Measurements from ENCODE around the gene PGLYRP1. TPM values are rescaled to one million over a fixed set of nuclear protein-coding genes. Genes with fewer than 3 reads are reported as not detected.

PGLYRP1 gene
- total RNA-seq, 5 donors from 2014 or later (not counting 1 experiment from before 2014, with no cell fraction given) = not detected

DNA sequence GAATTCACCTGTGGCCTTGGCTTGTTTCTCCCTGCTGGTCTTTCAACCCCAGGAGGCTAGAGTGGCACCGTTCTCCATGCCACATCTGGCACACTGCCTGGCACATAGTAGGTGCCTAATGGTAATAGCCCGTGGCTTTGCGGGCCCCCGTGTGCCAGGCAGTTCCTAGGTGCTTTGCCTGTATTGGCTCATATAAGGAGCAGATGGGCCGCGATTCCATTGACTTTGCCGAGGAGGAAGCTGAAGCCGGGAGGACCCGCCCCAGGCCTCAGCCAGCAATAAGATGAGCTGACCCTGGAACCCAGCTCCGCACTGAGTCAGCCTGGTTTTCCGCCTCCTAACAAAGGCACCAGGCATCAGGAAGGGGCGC lies 807 bp downstream of the PGLYRP1 start:
- H3K4me1 Mint-ChIP-seq = peaks cover 13 to 21% (median 18%) of the 10 kb centered on the region in 3 donors
- WGBS (ENCODE audit: insufficient coverage) = 70% methylated on average over 12 of the region's 12 CpGs
- ATAC-seq (replicated peaks in 1 of 4) (no peak), DNase-seq (no peak)
- H3K4me3 Mint-ChIP-seq = no peak overlapping the region
- Histone ChIP-seq H3K4me3 (ENCODE audit: control insufficient read depth in 1 of 2, extremely low read depth in 1 of 2, low read length in 1 of 2) (no peak overlapping the region), H3K4me1 (ENCODE audit: control insufficient read depth in 1 of 2, extremely low read depth in 1 of 2, insufficient read depth in 2 of 2, low read length in 2 of 2) (peaks cover 0 to 13% of the 10 kb centered on the region in 2 experiments), H3K27me3 (replicated peaks in 1 of 2; ENCODE audit: control insufficient read depth in 2 of 2, extremely low read depth in 1 of 2, insufficient read depth in 2 of 2, low read length in 1 of 2) (peaks cover 2 to 32% of the 10 kb centered on the region in 2 experiments), H3K27ac (ENCODE audit: low read length) (no peak overlapping the region), H3K9me3 (no peaks in the 10 kb centered on the region), H3K36me3 (ENCODE audit: control insufficient read depth in 2 of 2, extremely low read depth in 1 of 2, insufficient read depth in 1 of 2, low read length in 1 of 2) (no peaks in the 10 kb centered on the region)
- H3K27me3 Mint-ChIP-seq = peaks cover 22 to 28% of the 10 kb centered on the region in 2 donors
- no peak overlapping the region for H3K27ac Mint-ChIP-seq
- ChIA-PET CTCF (no interaction called here), POLR2A (no interaction called here)
- H3K9me3 Mint-ChIP-seq = peaks cover 0 to 6% (median 4%) of the 10 kb centered on the region in 3 donors
- H3K36me3 Mint-ChIP-seq = no peaks in the 10 kb centered on the region

GRCh38 chr19:46021531-46022041 lies 1.3 kb downstream of the PGLYRP1 start:
- no peak for DNase-seq
- Mint-ChIP-seq H3K27me3 (peaks cover 18 to 24% of the 10 kb centered on the region in 2 donors), H3K27ac (no peak overlapping the region), H3K4me1 (peaks cover 15 to 19% (median 18%) of the 10 kb centered on the region in 3 donors), H3K4me3 (no peak overlapping the region), H3K36me3 (no peaks in the 10 kb centered on the region), H3K9me3 (peaks cover 0 to 6% (median 4%) of the 10 kb centered on the region in 3 donors)
- no peaks in the 10 kb centered on the region for H3K9me3 ChIP-seq
- no peak overlapping the region for H3K27ac ChIP-seq (ENCODE audit: low read length)
- POLR2A ChIA-PET = no interaction called here
- H3K27me3 ChIP-seq (replicated peaks in 1 of 2; ENCODE audit: control insufficient read depth in 2 of 2, extremely low read depth in 1 of 2, insufficient read depth in 2 of 2, low read length in 1 of 2) = peaks cover 2 to 32% of the 10 kb centered on the region in 2 experiments
- no peaks in the 10 kb centered on the region for H3K36me3 ChIP-seq (ENCODE audit: control insufficient read depth in 2 of 2, extremely low read depth in 1 of 2, insufficient read depth in 1 of 2, low read length in 1 of 2)
- H3K4me1 ChIP-seq (ENCODE audit: control insufficient read depth in 1 of 2, extremely low read depth in 1 of 2, insufficient read depth in 2 of 2, low read length in 2 of 2) = peaks cover 0 to 17% of the 10 kb centered on the region in 2 experiments
- 84% methylated on average over 10 of the region's 11 CpGs for WGBS (ENCODE audit: insufficient coverage)
- ATAC-seq (replicated peaks in 1 of 4) = no peak
- CTCF ChIA-PET = no interaction called here
- H3K4me3 ChIP-seq (ENCODE audit: control insufficient read depth in 1 of 2, extremely low read depth in 1 of 2, low read length in 1 of 2) = no peak overlapping the region

- Mint-ChIP-seq H3K9me3 (peaks cover 0 to under 1% (median 0%) of the 10 kb centered on the region in 3 donors), H3K4me3 (no peak overlapping the region), H3K27ac (no peak overlapping the region), H3K27me3 (peaks cover 11 to 17% of the 10 kb centered on the region in 2 donors), H3K4me1 (peaks cover 10 to 19% (median 13%) of the 10 kb centered on the region in 3 donors), H3K36me3 (no peaks in the 10 kb centered on the region)
- CTCF ChIA-PET = interaction anchor here in 1 of 2 donors (0.6 kb wide), 1 partner anchor 1179 kb away, joined by 7 read pairs; no protein-coding TSS in a partner anchor
- ATAC-seq (replicated peaks in 1 of 4) = no peak
- POLR2A ChIA-PET = no interaction called here
- Histone ChIP-seq H3K4me3 (ENCODE audit: control insufficient read depth in 1 of 2, extremely low read depth in 1 of 2, low read length in 1 of 2) (no peak overlapping the region), H3K4me1 (ENCODE audit: control insufficient read depth in 1 of 2, extremely low read depth in 1 of 2, insufficient read depth in 2 of 2, low read length in 2 of 2) (peaks cover 2 to 19% of the 10 kb centered on the region in 2 experiments), H3K27me3 (replicated peaks in 1 of 2; ENCODE audit: control insufficient read depth in 2 of 2, extremely low read depth in 1 of 2, insufficient read depth in 2 of 2, low read length in 1 of 2) (peaks cover 2 to 40% of the 10 kb centered on the region in 2 experiments), H3K36me3 (ENCODE audit: control insufficient read depth in 2 of 2, extremely low read depth in 1 of 2, insufficient read depth in 1 of 2, low read length in 1 of 2) (no peaks in the 10 kb centered on the region), H3K9me3 (no peaks in the 10 kb centered on the region), H3K27ac (ENCODE audit: low read length) (no peak overlapping the region)
- 93% methylated on average over 7 of the region's 7 CpGs for WGBS (ENCODE audit: insufficient coverage)
- DNase-seq = no peak
Observed at GRCh38 chr19:46020819-46021125, 2.1 kb downstream of the PGLYRP1 start.

GRCh38 chr19:46019270-46019669 lies 3.6 kb downstream of the PGLYRP1 start:
- H3K4me3 ChIP-seq (ENCODE audit: control insufficient read depth in 1 of 2, extremely low read depth in 1 of 2, low read length in 1 of 2) = no peak overlapping the region

GRCh38 chr19:46018729-46019251 lies 4.1 kb downstream of the PGLYRP1 start:
- Histone ChIP-seq H3K36me3 (ENCODE audit: control insufficient read depth in 2 of 2, extremely low read depth in 1 of 2, insufficient read depth in 1 of 2, low read length in 1 of 2) (no peaks in the 10 kb centered on the region), H3K4me3 (ENCODE audit: control insufficient read depth in 1 of 2, extremely low read depth in 1 of 2, low read length in 1 of 2) (no peak overlapping the region), H3K27me3 (replicated peaks in 1 of 2; ENCODE audit: control insufficient read depth in 2 of 2, extremely low read depth in 1 of 2, insufficient read depth in 2 of 2, low read length in 1 of 2) (peaks cover 2 to 43% of the 10 kb centered on the region in 2 experiments), H3K9me3 (no peaks in the 10 kb centered on the region), H3K4me1 (ENCODE audit: control insufficient read depth in 1 of 2, extremely low read depth in 1 of 2, insufficient read depth in 2 of 2, low read length in 2 of 2) (peaks cover 8 to 28% of the 10 kb centered on the region in 2 experiments), H3K27ac (ENCODE audit: low read length) (no peak overlapping the region)
- Mint-ChIP-seq H3K4me1 (peaks cover 14 to 24% (median 19%) of the 10 kb centered on the region in 3 donors), H3K27me3 (peaks cover 7 to 16% of the 10 kb centered on the region in 2 donors), H3K9me3 (no peaks in the 10 kb centered on the region), H3K4me3 (no peak overlapping the region), H3K27ac (no peak overlapping the region), H3K36me3 (no peaks in the 10 kb centered on the region)
- DNase-seq (no peak), ATAC-seq (replicated peaks in 1 of 4) (no peak)
- WGBS (ENCODE audit: insufficient coverage) = 96% methylated on average over 9 of the region's 10 CpGs
- ChIA-PET CTCF (interaction anchor here in 1 of 2 donors (0.7 kb wide), 1 partner anchor 921 kb away, joined by 3 read pairs; no protein-coding TSS in a partner anchor), POLR2A (no interaction called here)

More at GRCh38 chr19:46019270-46019669, 3.6 kb downstream of the PGLYRP1 start:
- 92% methylated on average over 8 of the region's 13 CpGs for WGBS (ENCODE audit: insufficient coverage)
- no peaks in the 10 kb centered on the region for H3K36me3 Mint-ChIP-seq
- H3K36me3 ChIP-seq (ENCODE audit: control insufficient read depth in 2 of 2, extremely low read depth in 1 of 2, insufficient read depth in 1 of 2, low read length in 1 of 2) = no peaks in the 10 kb centered on the region
- ChIA-PET POLR2A (interaction anchor here in 1 of 2 donors (0.5 kb wide), 1 partner anchor 124 kb away, joined by 3 read pairs; no protein-coding TSS in a partner anchor), CTCF (no interaction called here)
- ATAC-seq (replicated peaks in 1 of 4) (no peak), DNase-seq (no peak)
- no peak overlapping the region for H3K4me3 Mint-ChIP-seq
- peaks cover 3 to 47% of the 10 kb centered on the region in 2 experiments for H3K27me3 ChIP-seq (replicated peaks in 1 of 2; ENCODE audit: control insufficient read depth in 2 of 2, extremely low read depth in 1 of 2, insufficient read depth in 2 of 2, low read length in 1 of 2)
- no peak overlapping the region for H3K27ac ChIP-seq (ENCODE audit: low read length)
- H3K4me1 ChIP-seq (ENCODE audit: control insufficient read depth in 1 of 2, extremely low read depth in 1 of 2, insufficient read depth in 2 of 2, low read length in 2 of 2) = peaks cover 8 to 28% of the 10 kb centered on the region in 2 experiments
- H3K27ac Mint-ChIP-seq = no peak overlapping the region
- peaks cover 14 to 24% (median 19%) of the 10 kb centered on the region in 3 donors for H3K4me1 Mint-ChIP-seq
- H3K9me3 Mint-ChIP-seq = no peaks in the 10 kb centered on the region
- H3K9me3 ChIP-seq = no peaks in the 10 kb centered on the region
- H3K27me3 Mint-ChIP-seq = peaks cover 11 to 20% of the 10 kb centered on the region in 2 donors

- CTCF ChIA-PET = interaction anchor here in 1 of 2 donors (0.7 to 1.9 kb wide), 2 partner anchors 10 to 921 kb away, joined by 3 to 6 read pairs; no protein-coding TSS in a partner anchor
- Mint-ChIP-seq H3K4me1 (peaks cover 14 to 24% (median 17%) of the 10 kb centered on the region in 3 donors), H3K36me3 (no peaks in the 10 kb centered on the region), H3K4me3 (no peak overlapping the region), H3K27ac (no peak overlapping the region), H3K9me3 (no peaks in the 10 kb centered on the region), H3K27me3 (peaks cover 6 to 10% of the 10 kb centered on the region in 2 donors)
- WGBS (ENCODE audit: insufficient coverage) = 100% methylated on average over 3 of the region's 15 CpGs
- H3K4me3 ChIP-seq (ENCODE audit: control insufficient read depth in 1 of 2, extremely low read depth in 1 of 2, low read length in 1 of 2) = no peak overlapping the region
- ATAC-seq (replicated peaks in 1 of 4) (no peak), DNase-seq (no peak)
- H3K4me1 ChIP-seq (ENCODE audit: control insufficient read depth in 1 of 2, extremely low read depth in 1 of 2, insufficient read depth in 2 of 2, low read length in 2 of 2) = peaks cover 8 to 28% of the 10 kb centered on the region in 2 experiments
- peaks cover 2 to 36% of the 10 kb centered on the region in 2 experiments for H3K27me3 ChIP-seq (replicated peaks in 1 of 2; ENCODE audit: control insufficient read depth in 2 of 2, extremely low read depth in 1 of 2, insufficient read depth in 2 of 2, low read length in 1 of 2)
- POLR2A ChIA-PET = no interaction called here
- no peaks in the 10 kb centered on the region for H3K36me3 ChIP-seq (ENCODE audit: control insufficient read depth in 2 of 2, extremely low read depth in 1 of 2, insufficient read depth in 1 of 2, low read length in 1 of 2)
- H3K9me3 ChIP-seq = no peaks in the 10 kb centered on the region
- H3K27ac ChIP-seq (ENCODE audit: low read length) = no peak overlapping the region
Observed at GRCh38 chr19:46017874-46018675, 4.8 kb downstream of the PGLYRP1 start.

Measured in T-cell (primary cell).